GM23248 (cell line): ENCODE measurements around the gene VASP. TPM values are rescaled to one million over a fixed set of nuclear protein-coding genes. Genes with fewer than 3 reads are reported as not detected.

Experiments
- DNase-seq: peaks from one replicate; pipeline ENCODE4 v3.0.0-alpha.2; 2015
- H2AFZ ChIP-seq: fragments of 200-600 bp; sonication (generic); 2 replicates; pipeline ENCODE4 v1.6.1; 2016; ENCODE audit warnings: antibody characterized with exemption
- H3F3A ChIP-seq: fragments of 200-600 bp; sonication (generic); 2 replicates; pipeline ENCODE4 v1.6.1; 2016; ENCODE audit warnings: mild to moderate bottlenecking, antibody characterized with exemption, mixed run types; ENCODE audit not compliant: insufficient read depth
- H3K27ac ChIP-seq: fragments of 200-600 bp; sonication (generic); 2 replicates; pipeline ENCODE4 v1.5.1; 2016; ENCODE audit warnings: mild to moderate bottlenecking
- H3K27me3 ChIP-seq: fragments of 200-600 bp; sonication (generic); replicated peaks from 2 replicates; pipeline ENCODE4 v1.6.1; 2016; ENCODE audit warnings: mild to moderate bottlenecking; ENCODE audit not compliant: insufficient read depth
- H3K36me3 ChIP-seq: fragments of 200-600 bp; sonication (generic); 2 replicates; pipeline ENCODE4 v1.6.1; 2016; ENCODE audit warnings: low read depth, mild to moderate bottlenecking
- H3K4me1 ChIP-seq: fragments of 200-600 bp; sonication (generic); 2 replicates; pipeline ENCODE4 v1.6.1; 2016; ENCODE audit warnings: mild to moderate bottlenecking; ENCODE audit not compliant: insufficient read depth
- H3K4me2 ChIP-seq: fragments of 200-600 bp; sonication (generic); one replicate; pipeline ENCODE4 v1.6.1; 2016; ENCODE audit warnings: mild to moderate bottlenecking; ENCODE audit not compliant: unreplicated experiment
- H3K4me3 ChIP-seq: fragments of 200-600 bp; sonication (generic); 2 replicates; pipeline ENCODE4 v1.5.1; 2016; ENCODE audit warnings: mild to moderate bottlenecking
- H3K79me2 ChIP-seq: fragments of 200-600 bp; sonication (generic); 2 replicates; pipeline ENCODE4 v1.6.1; 2016; ENCODE audit warnings: mild to moderate bottlenecking; ENCODE audit not compliant: insufficient read depth
- H3K9ac ChIP-seq: fragments of 200-600 bp; sonication (generic); 2 replicates; pipeline ENCODE4 v1.6.1; 2016; ENCODE audit warnings: mild to moderate bottlenecking
- H3K9me2 ChIP-seq: fragments of 200-600 bp; sonication (generic); 2 replicates; pipeline ENCODE4 v1.6.1; 2016; ENCODE audit warnings: mixed run types, mild to moderate bottlenecking, moderate library complexity; ENCODE audit not compliant: insufficient read depth
- H3K9me3 ChIP-seq: fragments of 200-600 bp; sonication (generic); one replicate; pipeline ENCODE4 v1.6.1; 2017; ENCODE audit warnings: low read depth
- H4K20me1 ChIP-seq: fragments of 200-600 bp; sonication (generic); 2 replicates; pipeline ENCODE4 v1.6.0; 2016; ENCODE audit not compliant: insufficient read depth
- EZH2 ChIP-seq: fragments of 200-600 bp; sonication (generic); IDR thresholded peaks from 2 replicates; pipeline ENCODE4 v1.6.1; 2018; ENCODE audit warnings: antibody characterized with exemption, mild to moderate bottlenecking; ENCODE audit not compliant: insufficient read depth, poor library complexity, severe bottlenecking
- EZH2phosphoT487 ChIP-seq: fragments of 200-600 bp; sonication (generic); IDR thresholded peaks from 2 replicates; pipeline ENCODE4 v1.6.1; 2018; ENCODE audit warnings: antibody characterized with exemption, moderate library complexity, mild to moderate bottlenecking, low read depth; ENCODE audit not compliant: insufficient read depth
- WGBS, 2 experiments: methylation state at CpG; one replicate each; pipeline ENCODE4 v1.1.6; 2015 to 2017; ENCODE audit warnings: low lambda C conversion rate in 2 of 2, low coverage in 1 of 2; ENCODE audit errors: missing lambda C conversion rate in 2 of 2; 5-methylcytosine and 5-hydroxymethylcytosine counted together
- in situ Hi-C: fragments of 300-500 bp; cut with MboI; formaldehyde crosslinking; loops from 2 replicates; pipeline ENCODE4 v1.15.0; 2020
- polyA plus RNA-seq: library from polyadenylated mRNA; unstranded; fragments of >200 nt; fragmentation: Nextera tagmentation; extraction: Ambion mirVana; gene quantifications from 2 replicates; pipeline ENCODE4 v1.2.1, GENCODE V29; 2016
- total RNA-seq: library from RNA; depleted of rRNA; stranded (reverse); fragments of >200 nt; shearing (Covaris generic); gene quantifications from 2 replicates; pipeline ENCODE4 v1.2.3, GENCODE V29; 2014

The VASP gene
- total and polyA plus RNA-seq, 2 experiments from 2014 or later = 31.9 to 135 TPM

DNA sequence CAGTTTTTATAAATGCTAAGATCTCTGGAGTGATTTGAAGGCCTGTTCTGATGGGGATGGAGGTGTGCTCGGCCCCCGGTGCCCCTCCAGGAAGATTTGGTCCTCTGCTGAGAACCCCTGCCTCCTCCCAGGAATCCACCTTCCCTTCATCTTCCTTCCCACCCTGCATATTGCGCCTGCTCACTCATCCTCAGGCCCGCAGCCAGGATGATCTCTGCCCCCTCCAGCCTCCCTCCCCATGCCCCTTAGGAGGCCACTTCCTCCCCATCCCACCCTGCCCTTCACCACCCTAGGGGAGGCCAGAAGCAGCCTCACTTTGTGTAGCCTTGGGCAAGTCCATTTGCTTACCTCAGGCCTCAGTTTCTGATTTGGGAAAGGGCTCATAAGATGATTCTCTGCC is 19.7 kb downstream of the VASP start:
- no peak overlapping the region for H3K27ac ChIP-seq
- H3K9ac ChIP-seq = no peak overlapping the region
- H3K4me1 ChIP-seq = peaks cover 14% of the 10 kb centered on the region; the same call in 1 of the 2 replicates
- no peaks in the 10 kb centered on the region for H3K9me2 ChIP-seq
- no peak overlapping the region for H3K4me3 ChIP-seq
- peaks cover 22% of the 10 kb centered on the region for H3F3A ChIP-seq
- no peak for DNase-seq
- TF ChIP-seq EZH2 = no peak
- no peak for TF ChIP-seq EZH2phosphoT487
- in situ Hi-C loops = no loop called here
- H4K20me1 ChIP-seq = no peaks in the 10 kb centered on the region; the same call in 1 of the 2 replicates
- peaks cover 43% of the 10 kb centered on the region for H3K36me3 ChIP-seq
- no peak overlapping the region for H3K4me2 ChIP-seq
- H3K9me3 ChIP-seq = no peaks in the 10 kb centered on the region
- peaks cover 12% of the 10 kb centered on the region for H3K79me2 ChIP-seq
- WGBS, 2 experiments = 86 to 99% methylated on average over 1 to 4 of the region's 4 CpGs
- H3K27me3 ChIP-seq = no peaks in the 10 kb centered on the region
- H2AFZ ChIP-seq = no peak overlapping the region

DNA sequence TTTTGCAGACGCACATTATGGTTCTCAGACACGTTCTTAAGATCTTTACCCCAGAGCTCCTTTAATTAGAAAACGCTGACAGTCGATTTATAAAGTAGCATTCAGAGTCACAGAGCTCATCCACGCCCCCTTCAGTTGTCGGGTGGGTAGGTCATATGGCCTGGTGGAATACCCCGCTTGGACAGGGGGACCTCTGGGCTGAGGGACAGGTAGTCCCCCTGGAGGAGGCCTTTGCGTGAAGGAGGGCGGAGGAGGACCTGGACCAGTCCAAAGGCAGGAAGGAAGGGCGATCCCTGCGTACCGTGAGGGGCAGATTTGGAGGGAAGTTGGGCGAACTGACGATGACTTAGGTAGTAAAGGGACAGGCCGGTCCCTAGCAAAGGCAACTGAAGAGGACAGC is 20.5 kb downstream of the VASP start:
- no peak overlapping the region for H3K4me3 ChIP-seq
- H3K4me1 ChIP-seq = peaks cover 13% of the 10 kb centered on the region; the same call in 1 of the 2 replicates
- H3K27ac ChIP-seq = no peak overlapping the region
- no peak for DNase-seq
- no peaks in the 10 kb centered on the region for H3K9me2 ChIP-seq
- in situ Hi-C loops = no loop called here
- H3K27me3 ChIP-seq = no peaks in the 10 kb centered on the region
- H3K4me2 ChIP-seq = no peak overlapping the region
- peaks cover 43% of the 10 kb centered on the region for H3K36me3 ChIP-seq
- H3K9ac ChIP-seq = no peak overlapping the region
- peaks cover 11% of the 10 kb centered on the region; the same call in 1 of the 2 replicates for H3K79me2 ChIP-seq
- WGBS, 2 experiments = 82 to 85% methylated on average over 15 of the region's 15 CpGs
- no peak for TF ChIP-seq EZH2
- no peak for TF ChIP-seq EZH2phosphoT487
- H3F3A ChIP-seq = peaks cover 23% of the 10 kb centered on the region
- no peak overlapping the region for H2AFZ ChIP-seq
- no peaks in the 10 kb centered on the region; the same call in 1 of the 2 replicates for H4K20me1 ChIP-seq
- H3K9me3 ChIP-seq = no peaks in the 10 kb centered on the region

DNA sequence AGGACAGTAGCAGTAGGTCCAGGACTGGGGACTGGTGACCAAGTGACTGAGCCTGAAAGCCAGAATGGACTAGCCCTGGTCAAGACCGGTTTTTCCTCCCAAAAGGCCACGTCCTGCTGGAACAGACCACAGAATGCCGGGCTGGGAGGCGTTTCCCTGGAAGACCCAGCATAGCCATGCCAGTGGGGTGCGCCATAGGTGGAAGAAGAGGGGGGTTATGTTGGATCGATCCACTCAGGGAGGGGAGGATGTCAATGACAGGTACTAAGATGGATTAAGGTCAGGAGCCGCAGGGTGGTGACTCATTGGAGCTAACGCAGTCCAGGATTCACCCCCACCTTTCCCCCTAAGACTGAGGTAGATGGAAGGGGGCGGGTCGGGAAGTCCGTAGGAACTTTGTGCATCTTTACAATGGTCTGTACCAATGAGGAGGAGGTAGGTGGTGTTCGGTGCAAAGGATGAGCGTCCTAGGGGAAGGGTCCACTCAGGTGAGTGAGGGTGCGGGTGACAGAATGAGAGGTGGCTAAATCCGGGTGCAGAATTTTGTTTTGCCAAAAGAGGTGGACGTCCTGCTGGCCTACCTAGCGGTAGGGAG is 21.0 kb downstream of the VASP start:
- Histone ChIP-seq H3K4me1 (peaks cover 8% of the 10 kb centered on the region; the same call in 1 of the 2 replicates), H3K36me3 (peaks cover 43% of the 10 kb centered on the region), H3K79me2 (peaks cover 11% of the 10 kb centered on the region; the same call in 1 of the 2 replicates), H3K27me3 (no peaks in the 10 kb centered on the region), H3K4me2 (no peak overlapping the region), H2AFZ (no peak overlapping the region), H3K9me2 (no peaks in the 10 kb centered on the region), H3K9ac (no peak overlapping the region), H4K20me1 (no peaks in the 10 kb centered on the region; the same call in 1 of the 2 replicates), H3K27ac (no peak overlapping the region), H3F3A (peaks cover 21% of the 10 kb centered on the region), H3K9me3 (no peaks in the 10 kb centered on the region), H3K4me3 (no peak overlapping the region)
- DNase-seq = peak; percentile 42
- 29 to 30% methylated on average over 17 of the region's 17 CpGs for WGBS, 2 experiments
- TF ChIP-seq EZH2phosphoT487 = no peak
- TF ChIP-seq EZH2 = no peak
- in situ Hi-C loops = no loop called here

DNA sequence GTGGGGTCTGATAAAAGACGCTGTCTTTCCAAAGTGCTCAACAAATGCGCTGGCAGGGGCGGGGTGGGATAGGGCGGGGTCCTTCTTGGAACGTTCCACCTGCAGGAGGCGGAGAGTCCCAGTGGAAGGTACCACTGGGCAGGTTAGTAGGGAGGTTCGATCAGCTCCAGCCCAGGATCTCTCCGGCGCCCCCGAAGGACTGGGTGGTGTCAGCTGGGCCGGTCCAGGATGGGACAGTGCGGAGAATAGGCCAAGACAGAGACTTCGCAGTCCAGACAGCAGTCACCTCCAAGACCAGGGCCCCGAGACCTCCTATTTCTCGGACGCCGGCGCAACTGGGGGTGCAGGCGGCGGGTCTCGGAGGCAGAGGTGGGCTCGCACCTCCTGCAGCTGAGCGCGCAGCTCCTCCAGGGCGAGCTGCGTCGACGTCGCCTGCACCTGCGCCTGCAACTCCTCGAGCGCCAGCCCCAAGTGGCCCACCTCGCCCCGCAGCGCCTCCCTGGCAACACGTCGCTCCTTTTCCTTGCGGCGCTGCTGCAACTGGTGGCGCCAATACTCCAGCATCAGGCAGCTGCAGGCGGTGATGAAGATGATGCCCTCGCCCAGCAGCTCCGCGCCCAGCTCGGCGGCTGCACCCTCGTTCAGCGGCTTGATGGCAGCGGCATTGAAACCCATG is 21.6 kb downstream of the VASP start:
- no peak overlapping the region for H3K27ac ChIP-seq
- no peak overlapping the region for H3K9ac ChIP-seq
- in situ Hi-C loops = no loop called here
- no peaks in the 10 kb centered on the region for H3K9me3 ChIP-seq
- no peak overlapping the region for H2AFZ ChIP-seq
- H3K79me2 ChIP-seq = peaks cover 6% of the 10 kb centered on the region; the same call in 1 of the 2 replicates
- H3K4me3 ChIP-seq = no peak overlapping the region
- peaks cover 17% of the 10 kb centered on the region for H3F3A ChIP-seq
- no peak overlapping the region for H3K4me2 ChIP-seq
- TF ChIP-seq EZH2phosphoT487 = no peak
- TF ChIP-seq EZH2 = no peak
- H3K27me3 ChIP-seq = no peaks in the 10 kb centered on the region
- H3K9me2 ChIP-seq = no peaks in the 10 kb centered on the region
- H3K4me1 ChIP-seq = peaks cover 5% of the 10 kb centered on the region; the same call in 1 of the 2 replicates
- DNase-seq = no peak
- H4K20me1 ChIP-seq = no peaks in the 10 kb centered on the region
- H3K36me3 ChIP-seq = peaks cover 38% of the 10 kb centered on the region
- WGBS, 2 experiments = 26 to 30% methylated on average over 36 to 48 of the region's 49 CpGs
